ENCODE measurements around the gene PRR22.

PRR22 gene

DNA sequence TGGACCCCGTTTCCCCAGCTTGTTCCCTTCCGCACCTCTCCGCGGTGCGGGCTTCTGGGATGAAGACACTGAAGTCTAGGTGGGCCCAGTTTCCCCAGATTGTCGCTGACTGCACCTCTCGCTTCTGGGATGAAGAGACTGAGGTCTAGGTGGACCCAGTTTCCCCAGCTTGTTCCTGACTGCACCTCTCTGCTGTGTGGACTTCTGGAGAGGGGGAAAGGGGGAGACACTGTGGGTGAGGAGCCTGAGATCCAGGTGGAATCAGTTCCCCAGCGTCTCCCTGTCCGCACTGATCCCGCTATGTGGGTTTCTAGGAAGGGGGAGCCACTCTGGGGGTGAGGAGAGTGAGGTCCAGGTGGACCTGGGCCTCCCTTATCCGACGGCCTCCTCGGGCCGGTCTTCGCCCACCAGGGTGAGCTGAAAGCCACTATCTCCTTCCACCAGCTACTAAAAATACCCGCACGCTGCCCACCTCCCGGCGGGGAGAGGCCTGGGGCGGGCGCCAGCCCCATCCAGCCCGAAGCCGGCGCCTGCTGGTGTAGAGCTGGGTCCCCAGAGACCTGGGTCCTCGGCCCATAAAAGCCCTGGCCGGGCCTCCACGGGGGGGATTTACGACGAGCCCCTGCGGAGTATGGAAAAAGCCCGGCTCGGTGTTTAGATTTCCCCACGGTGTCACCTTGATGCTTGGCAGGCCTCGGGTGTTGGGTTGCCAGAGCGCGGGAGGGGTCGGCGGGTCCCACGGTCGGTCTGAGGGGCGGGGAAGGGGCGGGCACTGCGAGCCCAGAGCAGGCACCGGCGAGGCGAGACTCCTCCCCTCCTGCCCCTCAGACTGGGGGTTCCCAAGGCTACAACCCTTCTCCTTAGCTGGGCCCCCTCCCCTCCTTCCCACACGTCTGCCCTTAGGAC is 44.4 kb upstream of the PRR22 start:
- DNase-seq: peak; percentile 94
- peaks cover 12% of the 10 kb centered on the region for H3K4me1 ChIP-seq
- no peaks in the 10 kb centered on the region for H3K9me3 ChIP-seq
- H3K27me3 ChIP-seq: no peaks in the 10 kb centered on the region
- H3K36me3 ChIP-seq: no peaks in the 10 kb centered on the region
- TF ChIP-seq, protein P1, sequence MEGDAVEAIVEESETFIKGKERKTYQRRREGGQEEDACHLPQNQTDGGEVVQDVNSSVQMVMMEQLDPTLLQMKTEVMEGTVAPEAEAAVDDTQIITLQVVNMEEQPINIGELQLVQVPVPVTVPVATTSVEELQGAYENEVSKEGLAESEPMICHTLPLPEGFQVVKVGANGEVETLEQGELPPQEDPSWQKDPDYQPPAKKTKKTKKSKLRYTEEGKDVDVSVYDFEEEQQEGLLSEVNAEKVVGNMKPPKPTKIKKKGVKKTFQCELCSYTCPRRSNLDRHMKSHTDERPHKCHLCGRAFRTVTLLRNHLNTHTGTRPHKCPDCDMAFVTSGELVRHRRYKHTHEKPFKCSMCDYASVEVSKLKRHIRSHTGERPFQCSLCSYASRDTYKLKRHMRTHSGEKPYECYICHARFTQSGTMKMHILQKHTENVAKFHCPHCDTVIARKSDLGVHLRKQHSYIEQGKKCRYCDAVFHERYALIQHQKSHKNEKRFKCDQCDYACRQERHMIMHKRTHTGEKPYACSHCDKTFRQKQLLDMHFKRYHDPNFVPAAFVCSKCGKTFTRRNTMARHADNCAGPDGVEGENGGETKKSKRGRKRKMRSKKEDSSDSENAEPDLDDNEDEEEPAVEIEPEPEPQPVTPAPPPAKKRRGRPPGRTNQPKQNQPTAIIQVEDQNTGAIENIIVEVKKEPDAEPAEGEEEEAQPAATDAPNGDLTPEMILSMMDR (IDR thresholded peaks at IDR 0.05; ENCODE audit: low read depth, low read length): no peak
- peak overlapping the region; percentile 83 for H3K4me3 ChIP-seq (ENCODE audit: low read depth, low read length)

DNA sequence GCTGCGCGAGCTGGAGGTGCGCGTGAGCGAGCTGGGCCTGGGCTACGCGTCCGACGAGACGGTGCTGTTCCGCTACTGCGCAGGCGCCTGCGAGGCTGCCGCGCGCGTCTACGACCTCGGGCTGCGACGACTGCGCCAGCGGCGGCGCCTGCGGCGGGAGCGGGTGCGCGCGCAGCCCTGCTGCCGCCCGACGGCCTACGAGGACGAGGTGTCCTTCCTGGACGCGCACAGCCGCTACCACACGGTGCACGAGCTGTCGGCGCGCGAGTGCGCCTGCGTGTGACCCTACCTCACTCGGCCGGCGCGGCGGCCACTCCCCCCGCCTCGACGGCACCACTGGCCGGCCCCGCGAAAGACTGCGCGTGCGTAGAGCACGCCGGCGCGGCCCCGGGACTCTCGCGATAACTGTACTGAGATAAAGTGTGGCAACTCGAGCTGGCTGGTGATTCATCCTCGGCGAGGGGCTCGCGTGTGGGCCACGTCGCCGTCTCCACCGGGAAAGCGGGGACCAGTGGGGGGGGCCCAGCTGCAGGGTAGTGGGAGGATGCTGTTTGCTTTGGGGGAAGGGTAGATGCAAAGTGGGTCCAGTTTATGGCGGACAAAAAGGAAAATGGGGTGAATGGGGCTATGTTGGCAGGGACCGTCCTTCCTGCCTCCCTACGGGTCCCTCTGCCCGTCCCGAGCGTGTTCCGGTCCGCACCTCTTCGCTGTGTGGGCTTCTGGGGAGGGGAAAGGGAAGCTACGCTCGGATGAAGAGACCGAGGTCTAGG is 43.5 kb upstream of the PRR22 start:
- H3K4me3 ChIP-seq (ENCODE audit: low read depth, low read length): peak overlapping the region; percentile 83
- peak; percentile 97 for DNase-seq
- TF ChIP-seq, protein P1 (IDR thresholded peaks at IDR 0.05; ENCODE audit: low read depth, low read length): no peak

DNA sequence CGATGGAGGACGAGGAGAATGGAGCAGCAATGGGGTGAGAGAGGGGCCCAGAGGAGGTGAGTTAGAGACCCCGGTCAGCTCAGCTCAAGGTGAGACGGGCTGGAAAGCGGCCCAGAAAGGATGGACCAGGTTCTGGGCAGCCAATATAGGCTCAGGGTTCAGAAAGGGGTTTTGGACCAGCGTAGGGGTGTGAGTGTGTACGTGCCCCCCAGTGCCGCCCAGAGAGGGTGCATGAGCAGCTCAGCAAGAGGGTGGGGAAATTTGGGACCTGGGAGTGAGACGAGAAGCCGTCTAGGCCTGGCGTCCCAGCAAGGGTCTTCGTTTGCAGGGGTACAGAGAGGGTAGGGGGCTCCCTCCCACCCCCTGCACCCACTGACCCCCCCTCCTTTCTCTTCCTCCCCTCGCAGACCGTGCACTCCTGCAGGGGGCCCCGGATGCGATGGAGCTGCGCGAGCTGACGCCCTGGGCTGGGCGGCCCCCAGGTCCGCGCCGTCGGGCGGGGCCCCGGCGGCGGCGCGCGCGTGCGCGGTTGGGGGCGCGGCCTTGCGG is 42.9 kb upstream of the PRR22 start:
- no peak for DNase-seq
- peaks cover 12% of the 10 kb centered on the region for H3K4me1 ChIP-seq
- TF ChIP-seq, protein P1 (IDR thresholded peaks at IDR 0.05; ENCODE audit: low read depth, low read length): no peak
- H3K36me3 ChIP-seq: no peaks in the 10 kb centered on the region
- H3K4me3 ChIP-seq (ENCODE audit: low read depth, low read length): no peak overlapping the region
- no peaks in the 10 kb centered on the region for H3K27me3 ChIP-seq
- no peaks in the 10 kb centered on the region for H3K9me3 ChIP-seq

More for the DNA sequence above, 43.5 kb upstream of the PRR22 start:
- Histone ChIP-seq H3K36me3 (no peaks in the 10 kb centered on the region), H3K9me3 (no peaks in the 10 kb centered on the region), H3K27me3 (no peaks in the 10 kb centered on the region), H3K4me1 (peaks cover 12% of the 10 kb centered on the region)

DNA sequence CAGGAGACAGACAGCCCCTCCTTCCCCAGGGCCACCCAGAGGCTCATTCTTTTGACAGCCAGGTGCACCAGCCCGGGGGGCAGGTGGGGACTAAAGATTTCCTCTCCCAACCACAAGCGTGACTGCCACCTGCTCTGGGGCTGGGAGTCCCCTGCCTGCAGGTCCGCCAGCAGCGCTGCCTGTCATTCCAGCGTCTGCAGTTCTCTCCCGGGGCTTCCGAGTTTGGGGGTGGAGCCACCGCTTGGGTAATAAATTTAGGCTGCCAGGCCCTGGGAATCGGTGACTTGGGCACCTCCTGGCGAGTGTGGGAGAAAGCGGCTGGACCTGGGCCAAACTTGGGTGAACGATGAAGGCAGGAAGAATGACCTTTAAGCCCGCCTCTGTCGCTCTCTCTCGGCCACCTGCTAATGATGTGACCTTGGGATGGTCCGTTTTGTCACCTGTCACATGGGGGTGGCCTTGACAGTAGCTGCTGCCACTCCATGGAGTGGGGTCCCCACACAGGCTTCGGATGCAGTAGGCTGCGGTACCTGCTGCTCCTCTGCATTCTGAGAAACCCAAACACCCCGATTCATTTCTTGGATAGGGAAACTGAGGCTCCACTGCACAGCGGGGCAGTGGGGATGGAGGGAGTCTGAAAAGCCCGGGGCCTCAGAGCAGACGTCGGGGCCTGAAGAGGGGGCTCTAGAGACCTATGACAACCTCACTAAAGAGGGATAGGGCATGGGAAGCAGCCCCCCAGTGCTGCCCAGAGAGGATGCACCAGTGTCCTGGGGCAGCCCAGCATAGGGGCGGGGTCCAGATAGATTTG is 42.2 kb upstream of the PRR22 start:
- Histone ChIP-seq H3K36me3 (no peaks in the 10 kb centered on the region), H3K4me3 (ENCODE audit: low read depth, low read length) (no peak overlapping the region), H3K4me1 (peaks cover 12% of the 10 kb centered on the region), H3K9me3 (no peaks in the 10 kb centered on the region), H3K27me3 (no peaks in the 10 kb centered on the region)
- TF ChIP-seq, protein P1 (IDR thresholded peaks at IDR 0.05; ENCODE audit: low read depth, low read length): peak; percentile 49
- DNase-seq: peak; percentile 92

DNA sequence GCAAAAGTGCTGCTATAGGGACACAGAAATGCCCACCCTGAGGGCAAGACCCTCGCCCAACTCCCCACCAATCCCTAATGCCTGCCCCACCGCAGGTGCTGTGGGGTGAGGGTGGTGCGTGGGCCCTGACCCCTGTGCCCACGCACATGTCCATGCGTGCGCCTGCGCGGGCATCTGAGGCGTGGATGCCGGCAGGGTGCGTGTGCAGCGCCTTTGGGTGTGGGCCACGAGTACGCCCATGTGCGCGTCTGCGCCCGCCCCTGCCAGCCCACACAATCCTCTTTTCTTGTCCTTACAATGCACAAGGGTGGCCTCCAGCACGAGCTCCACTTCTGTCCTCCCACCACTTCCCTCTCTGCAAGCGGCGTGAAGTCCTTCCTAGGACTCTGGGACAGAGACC is 40.6 kb upstream of the PRR22 start:
- Histone ChIP-seq H3K9me3 (no peaks in the 10 kb centered on the region), H3K27me3 (no peaks in the 10 kb centered on the region), H3K36me3 (no peaks in the 10 kb centered on the region), H3K4me3 (ENCODE audit: low read depth, low read length) (no peak overlapping the region), H3K4me1 (peaks cover 12% of the 10 kb centered on the region)
- TF ChIP-seq, protein P1 (IDR thresholded peaks at IDR 0.05; ENCODE audit: low read depth, low read length): no peak
- DNase-seq: no peak
